Kidney epithelial cell (primary cell): ENCODE data around the gene TMEM121. TPM values are rescaled to one million over a fixed set of nuclear protein-coding genes. Genes with fewer than 3 reads are reported as not detected.
"Not testable (repeated sequence)": the region's sequence is repeated elsewhere in the genome, so short reads cannot be mapped to it uniquely, and the experiment has no call there.

Experiments
- DNase-seq: peaks from one replicate; pipeline ENCODE4 v3.0.0-alpha.2; 2010; ENCODE audit warnings: low read depth
- H3K27me3 ChIP-seq: 2 replicates; pipeline ENCODE4 v1.6.0; 2011; ENCODE audit warnings: low read length; ENCODE audit not compliant: control insufficient read depth, insufficient read depth
- H3K36me3 ChIP-seq: 2 replicates; pipeline ENCODE4 v1.5.1; 2011; ENCODE audit warnings: low read length; ENCODE audit not compliant: control insufficient read depth, insufficient read depth
- H3K4me3 ChIP-seq: 2 replicates; pipeline ENCODE4 v1.5.1; 2011; ENCODE audit warnings: low read depth, mild to moderate bottlenecking, control low read depth, low read length
- CTCF ChIP-seq: IDR thresholded peaks from 2 replicates; pipeline ENCODE4 v1.5.1; 2011; ENCODE audit warnings: mild to moderate bottlenecking, moderate library complexity, low read length, control low read depth, inconsistent platforms; ENCODE audit not compliant: insufficient read depth, poor library complexity, severe bottlenecking
- total RNA-seq: library from RNA; depleted of rRNA; stranded (reverse); fragments of >200 nt; gene quantifications from 2 replicates; pipeline ENCODE4 v1.2.3, GENCODE V29; 2015

Gene TMEM121
- total RNA-seq, 1 donor from 2014 or later: 10.1 TPM

GRCh38 chr14:105568859-105569766 lies 42.7 kb downstream of the TMEM121 start:
- H3K4me3 ChIP-seq: no peak overlapping the region
- DNase-seq: no peak
- TF ChIP-seq CTCF: no peak

GRCh38 chr14:105570482-105570881 lies 44.1 kb downstream of the TMEM121 start:
- no peak for TF ChIP-seq CTCF
- Histone ChIP-seq H3K4me3 (no peak overlapping the region), H3K36me3 (no peaks in the 10 kb centered on the region), H3K27me3 (no peaks in the 10 kb centered on the region)
- DNase-seq: no peak

More at GRCh38 chr14:105568859-105569766, 42.7 kb downstream of the TMEM121 start:
- no peaks in the 10 kb centered on the region for H3K36me3 ChIP-seq
- H3K27me3 ChIP-seq: no peaks in the 10 kb centered on the region

- not testable (repeated sequence) for H3K36me3 ChIP-seq, DNase-seq, H3K27me3 ChIP-seq, H3K4me3 ChIP-seq
Measured at GRCh38 chr14:105571181-105571951, 45.0 kb downstream of the TMEM121 start.

GRCh38 chr14:105572063-105572462 lies 45.7 kb downstream of the TMEM121 start:
- not testable (repeated sequence) for H3K27me3 ChIP-seq, H3K36me3 ChIP-seq, H3K4me3 ChIP-seq, DNase-seq

GRCh38 chr14:105573841-105574240 lies 47.5 kb downstream of the TMEM121 start:
- H3K36me3 ChIP-seq, H3K27me3 ChIP-seq, DNase-seq, H3K4me3 ChIP-seq: not testable (repeated sequence)

- H3K27me3 ChIP-seq, H3K36me3 ChIP-seq, DNase-seq, H3K4me3 ChIP-seq: not testable (repeated sequence)
Measured at GRCh38 chr14:105574411-105574810, 48.0 kb downstream of the TMEM121 start.

- H3K27me3 ChIP-seq, H3K36me3 ChIP-seq, DNase-seq, H3K4me3 ChIP-seq: not testable (repeated sequence)
Measured at GRCh38 chr14:105575016-105575700, 48.8 kb downstream of the TMEM121 start.

GRCh38 chr14:105576525-105577088 lies 50.2 kb downstream of the TMEM121 start:
- DNase-seq: no peak
- no peak for TF ChIP-seq CTCF
- H3K27me3 ChIP-seq: no peaks in the 10 kb centered on the region
- H3K4me3 ChIP-seq: no peak overlapping the region
- H3K36me3 ChIP-seq: no peaks in the 10 kb centered on the region
